Ascending aorta (tissue), 2 donors: ENCODE data around the gene ARHGEF10L. TPM values are rescaled to one million over a fixed set of nuclear protein-coding genes. Genes with fewer than 3 reads are reported as not detected.

ENCODE experiments used
- DNase-seq, 2 donors: peaks; one replicate each; pipeline ENCODE4 v3.0.0-alpha.2; 2019; ENCODE audit warnings: low spot score in 2 of 2
- H3K27ac ChIP-seq, 2 donors: fragments of 200-600 bp; sonication (generic); one replicate each; pipeline ENCODE4 v1.5.1; 2016 to 2017; ENCODE audit warnings: mild to moderate bottlenecking in 1 of 2
- H3K27me3 ChIP-seq: fragments of 200-600 bp; sonication (generic); one replicate; pipeline ENCODE4 v1.5.1; 2017
- H3K36me3 ChIP-seq, 2 donors: fragments of 200-600 bp; sonication (generic); one replicate each; pipeline ENCODE4 v1.5.1; 2016
- H3K4me1 ChIP-seq, 2 donors: fragments of 200-600 bp; sonication (generic); one replicate each; pipeline ENCODE4 v1.5.1; 2016 to 2017; ENCODE audit warnings: mild to moderate bottlenecking in 1 of 2
- H3K4me3 ChIP-seq, 2 donors: fragments of 200-600 bp; sonication (generic); one replicate each; pipeline ENCODE4 v1.5.1; 2016 to 2017; ENCODE audit warnings: mild to moderate bottlenecking in 1 of 2
- H3K9me3 ChIP-seq, 2 donors: fragments of 200-600 bp; sonication (generic); one replicate each; pipeline ENCODE4 v1.5.1; 2016
- CTCF ChIP-seq, 3 experiments: fragments of 200-600 bp in 2 of 3; fragments of 450-650 bp in 1 of 3; sonication (generic) in 2 of 3; IDR thresholded peaks; one replicate each; pipeline ENCODE4 v1.5.1; 2016 to 2019; ENCODE audit warnings: antibody characterized with exemption in 3 of 3, mild to moderate bottlenecking in 1 of 3, moderate library complexity in 1 of 3
- intact Hi-C: fragments of 100-400 bp; cut with DNase I; formaldehyde crosslinking; loops from one replicate; pipeline ENCODE4 v1.15.1; 2023
- total RNA-seq: library from RNA; depleted of rRNA; stranded (reverse); fragments of >200 nt; gene quantifications from one replicate; pipeline ENCODE4 v1.1.0, GENCODE V29; 2016

The ARHGEF10L gene
- total RNA-seq, 1 donor from 2014 or later: 177 TPM

- no peak overlapping the region for H3K4me3 ChIP-seq
- no peaks in the 10 kb centered on the region for H3K36me3 ChIP-seq
- no peaks in the 10 kb centered on the region for H3K27me3 ChIP-seq
- TF ChIP-seq CTCF (IDR thresholded peaks at IDR 0.05): no peak
- no peak for DNase-seq
- no peaks in the 10 kb centered on the region for H3K9me3 ChIP-seq
- H3K27ac ChIP-seq: no peak overlapping the region
- H3K4me1 ChIP-seq: no peaks in the 10 kb centered on the region
- intact Hi-C loops: no loop called here
Measured at GRCh38 chr1:17516303-17517214, 22.9 kb upstream of the ARHGEF10L start.

GRCh38 chr1:17520041-17520440 lies 19.5 kb upstream of the ARHGEF10L start:
- no peak overlapping the region for H3K27ac ChIP-seq
- no peaks in the 10 kb centered on the region for H3K9me3 ChIP-seq
- no peak overlapping the region for H3K4me3 ChIP-seq
- DNase-seq: no peak
- H3K4me1 ChIP-seq: no peaks in the 10 kb centered on the region
- intact Hi-C loops: no loop called here
- H3K36me3 ChIP-seq: no peaks in the 10 kb centered on the region
- H3K27me3 ChIP-seq: no peaks in the 10 kb centered on the region
- no peak for TF ChIP-seq CTCF (IDR thresholded peaks at IDR 0.05)

DNA sequence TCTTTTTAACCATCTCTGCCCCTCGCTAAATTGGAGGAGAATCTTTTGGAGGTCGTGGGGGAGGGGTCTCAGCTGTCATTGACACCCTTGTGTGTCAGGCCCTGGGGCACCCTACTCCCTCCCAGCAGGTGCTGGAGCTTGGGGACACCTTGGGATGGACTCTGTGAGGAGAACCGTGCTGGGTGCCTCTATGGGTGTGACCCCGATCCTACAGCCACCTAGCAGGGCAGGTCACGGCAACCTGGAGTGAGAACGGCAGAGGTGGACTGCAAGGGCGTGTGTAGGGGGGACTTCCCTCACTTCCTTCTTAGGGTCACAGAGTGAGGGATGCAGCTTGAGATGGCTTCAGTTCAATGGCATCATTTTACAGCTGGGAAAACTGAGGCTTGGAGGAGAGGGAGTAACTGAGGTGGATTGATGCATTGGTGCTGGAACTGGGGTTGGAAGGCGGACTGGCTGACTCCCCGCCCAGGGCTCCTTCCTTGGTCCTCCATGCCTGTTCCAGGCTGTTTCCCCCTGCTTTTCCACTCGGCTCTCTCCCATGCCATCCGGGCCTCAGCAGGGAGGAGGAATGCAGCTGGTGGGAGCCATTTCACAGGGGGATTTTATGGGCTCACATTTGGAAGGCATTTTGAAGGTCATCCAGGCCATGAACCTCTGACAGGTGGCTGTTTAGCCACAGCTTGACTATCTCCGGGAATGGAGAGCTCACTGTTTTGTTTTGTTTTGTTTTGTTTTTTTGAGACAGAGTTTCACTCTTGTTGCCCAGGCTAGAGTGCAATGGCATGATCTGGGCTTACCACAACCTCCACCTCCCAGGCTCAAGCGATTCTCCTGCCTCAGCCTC lies 18.8 kb upstream of the ARHGEF10L start:
- intact Hi-C loops: no loop called here
- Histone ChIP-seq H3K9me3 (no peaks in the 10 kb centered on the region), H3K4me1 (no peaks in the 10 kb centered on the region), H3K4me3 (no peak overlapping the region), H3K36me3 (no peaks in the 10 kb centered on the region), H3K27ac (no peak overlapping the region), H3K27me3 (no peaks in the 10 kb centered on the region)
- TF ChIP-seq CTCF (IDR thresholded peaks at IDR 0.05): no peak
- no peak for DNase-seq

DNA sequence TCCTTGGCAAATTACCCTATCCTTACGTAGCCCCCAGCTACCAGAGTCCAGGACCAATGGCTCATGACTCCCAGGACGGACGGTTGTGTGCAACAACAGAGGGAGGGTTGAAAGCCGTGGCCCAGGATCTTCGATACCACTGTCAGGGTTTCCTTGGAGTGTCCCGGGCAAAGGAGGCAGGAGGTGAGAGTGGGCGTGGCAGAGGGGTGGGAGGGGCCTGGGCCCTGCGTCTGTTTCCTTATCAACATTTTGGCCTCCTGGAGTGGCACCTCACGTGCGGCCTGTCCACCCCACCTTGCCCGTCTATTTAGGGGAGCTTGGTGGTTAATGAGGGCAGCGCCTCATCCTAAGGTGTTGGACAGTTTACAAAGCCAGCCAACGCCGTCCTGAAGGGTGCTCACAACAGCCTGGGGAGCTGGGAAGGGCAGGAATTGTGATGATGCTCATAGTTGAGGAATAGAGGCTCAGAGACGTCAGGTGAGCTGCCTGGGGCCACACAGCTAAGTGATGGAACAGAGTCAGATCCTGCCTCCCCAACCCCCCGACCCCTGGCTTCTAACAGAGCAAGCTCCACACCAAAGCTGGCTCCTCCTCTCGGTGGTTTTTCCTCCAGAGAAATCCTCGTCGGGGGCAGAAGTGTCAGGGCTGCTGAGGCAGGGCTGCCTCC lies 17.4 kb upstream of the ARHGEF10L start:
- Histone ChIP-seq H3K9me3 (no peaks in the 10 kb centered on the region), H3K27ac (no peak overlapping the region), H3K36me3 (no peaks in the 10 kb centered on the region), H3K4me1 (peaks cover 0 to 3% of the 10 kb centered on the region in 2 donors), H3K27me3 (no peaks in the 10 kb centered on the region), H3K4me3 (no peak overlapping the region)
- intact Hi-C loops: no loop called here
- DNase-seq: no peak
- TF ChIP-seq CTCF (IDR thresholded peaks at IDR 0.05): no peak

- no peak for DNase-seq
- H3K4me1 ChIP-seq: peaks cover 0 to 8% of the 10 kb centered on the region in 2 donors
- H3K27ac ChIP-seq: no peak overlapping the region
- H3K36me3 ChIP-seq: no peaks in the 10 kb centered on the region
- H3K27me3 ChIP-seq: no peaks in the 10 kb centered on the region
- intact Hi-C loops: no loop called here
- H3K4me3 ChIP-seq: no peak overlapping the region
- TF ChIP-seq CTCF (IDR thresholded peaks at IDR 0.05): no peak
- no peaks in the 10 kb centered on the region for H3K9me3 ChIP-seq
Measured at GRCh38 chr1:17523321-17524041, 16.0 kb upstream of the ARHGEF10L start.
